GM19468 (cell line): ENCODE data around the gene SUSD6.
"Not testable (repeated sequence)": the region's sequence is repeated elsewhere in the genome, so short reads cannot be mapped to it uniquely, and the experiment has no call there.

Experiments used
- ATAC-seq: cut with Tn5 transposase; IDR thresholded peaks from one replicate; pipeline ENCODE4 v1.9.1; 2021; ENCODE audit warnings: mild to moderate bottlenecking, moderate library complexity, moderate number of reproducible peaks; ENCODE audit not compliant: unreplicated experiment; ENCODE audit errors: extremely low read depth

The SUSD6 gene

DNA sequence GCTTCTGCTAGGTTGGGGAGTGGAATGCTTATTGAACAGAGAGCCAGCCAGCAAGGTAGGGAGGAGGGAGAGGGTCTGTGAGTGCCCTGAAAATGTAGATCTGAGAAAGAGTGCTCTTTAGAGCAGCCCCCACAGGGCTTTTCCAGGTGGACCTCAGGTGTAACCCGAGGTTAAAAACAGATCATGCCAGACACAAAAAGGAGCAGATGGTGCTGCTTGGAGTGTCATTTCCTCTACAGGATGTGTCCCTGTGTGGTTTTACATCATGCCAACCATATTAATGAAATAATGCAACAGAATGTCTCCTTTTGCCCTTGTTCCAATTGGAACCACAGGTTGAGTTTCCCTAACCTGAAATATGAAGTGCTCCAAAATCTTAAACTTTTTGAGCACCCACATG lies 6.4 kb downstream of the SUSD6 start:
- no peak for ATAC-seq

DNA sequence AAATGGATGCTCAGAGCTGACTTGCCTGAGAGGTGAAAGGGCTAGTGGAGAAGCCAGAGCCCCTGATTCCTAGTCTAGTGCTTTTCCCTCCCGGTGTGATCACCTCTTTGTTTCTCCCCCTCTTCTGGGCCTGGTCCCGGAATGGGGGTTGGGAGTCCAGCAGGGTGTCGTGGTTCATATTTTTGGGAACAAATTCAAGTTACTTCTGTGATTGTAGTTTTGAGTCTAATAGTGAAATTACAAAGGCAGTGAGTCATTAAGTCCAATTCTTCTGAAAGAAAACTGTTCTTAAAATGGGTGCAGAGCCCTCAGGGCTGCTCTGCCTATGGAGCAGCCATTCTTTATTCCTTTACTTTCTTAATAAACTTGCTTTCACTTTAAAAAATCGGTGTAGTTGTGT lies 7.6 kb downstream of the SUSD6 start:
- ATAC-seq = no peak

DNA sequence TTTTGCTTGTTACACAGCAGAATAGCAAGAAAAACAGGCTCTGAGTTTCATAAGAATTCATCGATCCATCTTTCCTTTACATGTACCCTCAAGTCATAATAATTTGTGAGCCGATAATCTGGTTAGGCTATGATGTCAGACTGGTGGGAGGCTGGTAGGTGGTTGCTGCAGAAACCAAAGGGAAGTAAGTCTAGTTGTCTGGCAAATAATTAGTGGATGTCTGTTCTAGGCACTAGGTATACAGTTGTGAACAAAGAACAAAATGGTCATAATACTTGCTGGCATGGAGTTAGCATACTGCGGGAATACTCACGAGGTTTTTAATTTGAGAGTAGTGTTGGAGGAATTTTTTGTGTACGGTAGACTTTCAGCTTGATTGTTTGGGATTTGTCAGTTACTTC lies 8.8 kb downstream of the SUSD6 start:
- no peak for ATAC-seq

DNA sequence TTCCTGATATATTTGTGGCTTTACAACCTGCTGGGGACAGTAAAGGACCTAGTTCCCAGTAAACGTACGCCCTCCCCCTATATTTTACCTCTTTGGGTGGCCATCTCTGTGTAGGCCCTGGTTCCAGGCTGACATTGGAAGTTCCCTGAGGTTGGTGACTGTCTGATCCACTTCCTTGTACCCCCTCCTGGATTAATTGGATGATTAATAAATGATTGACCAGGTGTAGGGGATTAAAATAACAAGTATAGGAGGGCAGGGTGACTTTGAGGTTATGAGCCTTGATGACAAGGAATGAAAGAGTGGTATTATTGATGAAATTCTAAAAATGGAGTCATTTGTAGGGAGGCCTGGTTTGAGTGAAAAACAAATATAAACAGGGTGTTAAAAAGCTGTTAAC lies 9.6 kb downstream of the SUSD6 start:
- ATAC-seq = no peak

DNA sequence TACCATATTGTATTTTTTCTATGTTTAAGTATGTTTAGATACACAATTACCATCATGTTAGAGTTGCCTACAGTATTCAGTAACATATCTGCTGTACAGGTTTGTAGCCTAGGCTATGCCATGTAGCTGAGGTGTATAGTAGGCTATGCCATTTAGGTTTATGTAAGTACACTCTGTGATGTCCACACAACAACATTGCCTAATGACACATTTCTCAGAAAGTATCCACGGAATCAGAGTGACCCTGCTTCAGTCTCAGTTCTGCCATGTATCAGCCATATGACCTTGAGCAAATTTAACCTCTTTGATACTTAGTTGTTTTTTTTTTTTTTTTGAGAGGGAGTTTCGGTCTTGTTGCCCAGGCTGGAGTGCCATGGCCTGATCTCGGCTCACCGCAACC lies 12.7 kb downstream of the SUSD6 start:
- no peak for ATAC-seq

DNA sequence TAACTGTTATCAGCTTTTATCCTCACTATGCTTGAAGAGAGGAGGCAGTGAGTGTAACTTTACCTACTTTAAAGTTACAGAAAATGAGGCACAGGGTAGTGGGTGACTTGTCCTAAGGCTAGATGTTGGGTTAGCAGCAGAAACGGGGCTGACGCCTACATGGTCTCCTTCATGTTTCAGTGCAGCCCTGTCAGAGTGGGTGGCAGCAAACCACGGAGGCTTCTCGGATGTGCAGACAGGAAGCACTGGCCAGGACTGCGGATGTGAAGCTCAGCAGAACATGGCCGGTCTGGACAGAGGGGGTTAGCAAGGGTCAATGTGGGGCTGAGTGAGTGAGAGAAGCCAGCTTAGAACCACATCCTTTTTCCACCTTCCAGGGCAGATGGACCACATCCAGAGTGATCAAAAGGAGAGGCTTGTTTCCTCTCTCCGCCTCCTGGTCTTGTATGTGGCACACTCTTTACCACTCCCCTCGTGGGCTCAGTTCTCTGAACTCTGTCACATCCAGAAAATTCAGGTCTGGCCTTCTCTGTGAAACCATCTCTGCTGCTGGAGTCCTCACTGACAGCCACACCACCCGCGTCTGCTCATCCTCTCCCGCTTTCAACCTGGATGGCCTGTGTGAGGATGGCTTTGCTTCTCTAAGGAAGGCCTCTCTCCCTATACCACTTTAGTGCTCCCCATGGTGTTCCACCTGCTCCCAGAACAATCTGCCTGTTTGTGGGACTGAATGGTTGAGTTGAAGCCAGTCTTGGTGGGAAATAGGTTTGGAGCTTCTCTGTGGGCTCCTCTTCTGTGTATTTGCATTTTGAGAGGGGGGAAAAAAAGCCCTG lies 14.1 kb downstream of the SUSD6 start:
- peak; percentile 50 for ATAC-seq

DNA sequence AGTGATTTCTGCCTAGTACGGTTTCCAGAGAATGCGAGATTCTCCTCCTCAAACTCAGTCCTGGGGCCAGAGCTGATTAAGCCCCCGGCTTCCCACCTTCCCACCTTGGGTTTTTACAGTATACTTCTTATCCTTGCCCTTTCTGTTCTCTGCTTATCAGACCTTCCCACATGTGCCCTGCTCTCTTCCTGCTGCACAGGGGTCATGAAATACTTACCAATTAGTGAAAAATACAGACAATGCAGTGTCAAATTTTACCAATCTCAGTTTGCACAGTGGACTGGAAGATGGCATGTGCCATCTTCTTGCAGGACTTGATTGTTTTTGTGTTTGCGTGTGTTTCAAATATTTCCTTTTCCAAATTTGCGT lies 14.7 kb downstream of the SUSD6 start:
- no peak for ATAC-seq

DNA sequence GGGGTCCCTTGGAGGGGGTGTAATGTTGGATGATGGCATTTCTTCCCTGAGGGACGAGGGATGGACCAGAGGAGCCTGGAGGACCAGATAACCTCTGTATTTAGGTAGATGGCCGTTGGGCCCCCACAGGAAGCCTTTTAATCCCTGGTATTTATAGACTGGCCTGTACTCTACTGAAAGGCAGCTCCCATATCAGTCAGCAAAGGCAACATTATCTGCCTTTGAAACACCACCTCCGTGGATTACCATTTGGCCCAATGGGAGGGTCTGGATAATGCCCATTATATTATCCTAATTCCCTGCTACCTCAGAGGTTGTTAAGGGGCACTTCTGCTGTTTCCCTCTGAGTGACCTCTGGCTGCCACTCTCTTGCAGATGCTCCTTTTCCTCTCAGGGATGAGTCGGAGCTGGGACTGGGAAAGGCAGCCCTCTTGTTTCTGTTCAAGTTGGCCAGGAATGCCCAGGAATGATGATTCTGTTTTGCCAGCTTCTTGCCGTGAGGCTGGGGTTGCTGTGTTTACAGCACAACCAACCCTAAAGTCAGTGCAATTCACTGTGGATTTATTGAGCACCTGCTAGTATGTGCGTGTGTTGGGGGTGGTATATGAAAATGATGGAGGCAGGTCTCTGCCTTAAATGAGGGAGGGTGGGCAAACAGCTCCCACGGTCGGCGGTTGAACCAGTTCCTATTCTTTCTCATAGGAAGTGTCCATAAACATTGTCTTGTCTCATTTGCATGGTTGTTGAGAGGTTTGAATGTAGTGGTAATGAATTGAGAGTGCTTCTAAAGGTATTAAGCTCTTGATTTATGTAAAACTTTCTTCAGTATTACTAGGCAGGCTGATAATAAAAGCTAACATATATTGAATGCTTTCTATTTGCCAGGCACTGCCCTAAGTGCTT lies 18.1 kb downstream of the SUSD6 start:
- no peak for ATAC-seq

DNA sequence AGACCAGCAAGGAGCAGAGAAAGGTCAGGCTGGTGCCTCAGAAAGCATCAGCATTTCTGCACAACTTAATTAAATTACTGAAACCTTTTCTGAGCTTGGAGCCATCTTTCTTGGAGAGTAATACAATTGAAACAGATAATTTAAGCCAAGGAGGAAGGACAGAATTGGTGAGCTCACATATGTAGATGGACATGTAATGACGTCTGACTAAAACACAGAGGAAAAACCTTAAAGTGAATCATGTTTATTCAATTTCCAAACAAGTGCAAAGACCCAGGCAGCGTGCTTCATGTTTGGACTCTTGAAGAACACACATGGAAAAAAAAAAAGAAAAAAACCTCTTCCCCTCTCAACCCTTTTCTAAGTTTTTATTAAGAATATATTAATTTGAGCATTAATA lies 19.0 kb downstream of the SUSD6 start:
- no peak for ATAC-seq

DNA sequence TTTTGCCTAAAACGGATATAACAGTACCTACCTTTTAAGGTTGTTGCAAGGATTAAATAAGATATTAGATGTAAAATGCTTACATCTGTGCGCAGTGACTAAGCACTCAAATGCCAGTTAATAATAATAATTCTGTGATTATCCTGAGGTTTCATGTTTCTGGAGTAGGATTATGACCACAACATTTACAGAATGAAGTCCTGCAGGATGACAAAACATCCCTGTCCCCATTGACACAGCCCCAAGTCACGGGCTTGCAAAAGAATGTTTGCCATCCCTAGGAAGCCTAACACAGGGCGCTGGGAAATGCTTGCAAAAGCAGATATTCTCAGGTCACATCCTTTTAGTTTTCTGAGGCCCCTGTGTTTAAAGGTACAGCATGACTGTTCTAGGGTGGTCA lies 20.1 kb downstream of the SUSD6 start:
- ATAC-seq = no peak

DNA sequence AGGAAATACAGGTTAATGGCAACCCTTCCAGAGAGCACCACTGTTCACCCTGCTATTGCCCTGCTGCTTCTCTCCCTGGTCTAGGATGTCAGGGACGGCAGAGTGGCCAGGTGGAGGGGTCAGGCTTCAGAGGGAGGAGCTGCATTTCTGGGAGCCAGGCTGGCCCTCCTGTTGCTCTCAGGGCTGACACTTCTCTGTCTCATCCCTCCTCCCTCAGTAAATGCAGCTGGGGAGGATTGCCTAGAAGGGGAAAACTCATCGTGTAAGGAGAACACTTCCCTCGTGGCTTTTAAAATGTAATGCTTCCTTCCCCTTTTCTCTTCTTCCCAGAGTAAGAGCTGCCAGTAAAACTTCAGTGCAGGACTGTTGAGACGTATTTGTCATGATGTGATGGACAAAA lies 20.8 kb downstream of the SUSD6 start:
- no peak for ATAC-seq

DNA sequence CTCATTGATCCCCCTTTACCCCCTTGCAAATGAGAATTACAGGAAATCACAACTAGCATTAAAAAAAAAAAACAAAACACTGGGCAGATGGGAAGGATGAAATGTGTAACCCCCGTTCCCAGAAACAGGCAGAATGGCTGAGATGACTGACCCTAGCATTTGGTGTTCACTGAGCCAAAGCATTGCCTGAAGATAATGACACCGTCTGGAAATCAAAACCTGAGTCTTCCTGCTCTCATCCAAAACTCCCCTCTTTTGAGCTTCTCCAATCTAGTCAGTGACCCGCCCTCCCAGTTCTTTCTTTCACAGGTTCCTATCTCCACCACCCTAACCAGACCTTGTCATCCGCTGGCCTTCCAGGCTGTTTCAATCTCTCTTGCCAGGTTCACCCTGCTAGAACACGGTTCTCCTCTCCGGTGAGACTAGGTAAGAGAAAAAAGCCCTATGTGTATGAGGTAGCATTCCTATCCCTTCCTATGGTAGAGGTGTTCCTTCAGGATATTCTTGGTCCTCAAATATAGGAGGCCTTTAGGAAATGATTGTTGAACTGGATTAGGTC lies 21.3 kb downstream of the SUSD6 start:
- ATAC-seq = no peak

DNA sequence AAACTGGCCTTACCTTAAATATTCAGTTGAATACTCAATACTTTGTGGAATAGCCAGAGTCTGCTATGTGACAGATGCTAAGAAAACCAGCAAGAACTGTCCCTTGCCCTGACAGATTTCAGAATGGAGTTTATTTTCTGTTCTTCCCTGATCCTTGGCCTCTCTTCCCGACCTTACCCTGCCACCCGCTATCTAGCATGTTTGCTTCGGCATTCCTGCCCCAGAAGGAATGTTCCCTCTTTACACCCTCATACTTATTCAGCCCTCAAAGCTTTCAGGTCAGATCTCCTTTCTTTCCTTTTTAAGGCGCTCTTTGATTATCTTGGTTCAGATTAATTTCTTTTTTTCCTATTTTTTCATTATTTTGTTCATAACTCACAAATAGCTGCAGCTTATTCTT lies 21.8 kb downstream of the SUSD6 start:
- no peak for ATAC-seq

DNA sequence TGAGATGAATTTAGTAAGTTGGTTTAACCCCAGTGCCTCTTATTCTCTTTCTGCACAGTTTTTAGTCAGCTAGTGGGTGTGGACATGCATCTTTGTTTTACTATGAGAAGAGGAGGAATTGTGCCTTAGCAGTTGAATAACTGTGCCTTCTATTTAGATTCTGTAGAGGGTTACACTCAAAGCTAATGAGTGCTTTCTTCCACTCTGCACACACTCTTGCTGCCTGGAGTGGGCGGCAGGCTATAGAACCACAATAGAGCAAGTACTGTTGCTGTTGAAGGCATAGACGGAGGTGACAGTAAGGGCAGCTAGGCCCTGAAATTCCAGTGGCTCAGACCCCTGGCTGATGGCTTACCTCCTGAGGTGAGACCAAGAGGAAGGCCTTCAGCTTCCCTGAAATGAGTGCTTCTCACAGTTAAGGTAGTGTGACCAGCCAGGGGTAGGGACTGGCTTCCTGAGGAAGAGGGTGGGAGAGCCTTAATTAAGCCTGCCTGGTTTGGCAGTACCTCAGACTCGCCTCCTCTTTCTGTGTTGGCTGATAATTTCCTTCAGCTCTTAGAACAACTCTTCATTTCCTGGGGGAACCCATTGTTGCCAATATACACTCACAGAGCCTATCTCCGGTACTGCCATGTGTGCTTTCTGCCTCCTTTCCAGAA lies 24.7 kb downstream of the SUSD6 start:
- no peak for ATAC-seq

DNA sequence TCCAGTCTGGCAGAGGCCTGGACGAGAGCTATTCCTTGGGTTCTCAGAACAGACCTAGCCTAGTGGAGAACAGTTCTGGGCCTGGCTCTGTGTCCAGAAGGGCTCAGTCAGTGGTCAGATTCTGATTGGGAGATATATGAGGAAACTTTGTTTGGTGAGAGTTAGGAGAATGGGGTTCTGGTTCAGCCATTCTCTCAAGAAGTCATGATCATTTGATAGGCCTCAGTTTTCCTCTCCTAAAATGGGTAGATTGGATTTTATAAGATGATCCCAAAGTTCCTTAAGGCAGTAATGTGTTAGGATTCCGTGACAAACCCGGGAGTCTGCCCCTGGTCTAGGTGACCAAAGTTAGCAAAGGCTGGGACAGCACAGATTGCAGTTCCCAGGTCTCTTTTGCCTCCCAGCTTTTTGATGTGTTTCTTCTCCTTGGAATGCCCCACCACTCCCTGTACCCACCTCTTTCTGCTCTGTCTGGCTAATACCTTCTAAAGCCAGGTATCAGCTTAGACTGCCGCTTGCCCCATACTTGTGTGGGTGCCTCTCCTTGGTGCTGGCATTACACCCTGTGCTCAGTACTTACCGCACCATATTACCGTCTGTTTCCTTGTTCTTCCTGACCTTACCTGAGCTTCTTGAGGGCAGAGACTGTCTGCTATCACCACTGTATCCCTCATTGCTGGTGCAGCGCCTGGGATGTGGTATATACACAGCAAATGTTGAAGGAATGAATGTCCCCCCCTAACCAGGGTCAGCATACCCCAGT lies 25.5 kb downstream of the SUSD6 start:
- no peak for ATAC-seq

DNA sequence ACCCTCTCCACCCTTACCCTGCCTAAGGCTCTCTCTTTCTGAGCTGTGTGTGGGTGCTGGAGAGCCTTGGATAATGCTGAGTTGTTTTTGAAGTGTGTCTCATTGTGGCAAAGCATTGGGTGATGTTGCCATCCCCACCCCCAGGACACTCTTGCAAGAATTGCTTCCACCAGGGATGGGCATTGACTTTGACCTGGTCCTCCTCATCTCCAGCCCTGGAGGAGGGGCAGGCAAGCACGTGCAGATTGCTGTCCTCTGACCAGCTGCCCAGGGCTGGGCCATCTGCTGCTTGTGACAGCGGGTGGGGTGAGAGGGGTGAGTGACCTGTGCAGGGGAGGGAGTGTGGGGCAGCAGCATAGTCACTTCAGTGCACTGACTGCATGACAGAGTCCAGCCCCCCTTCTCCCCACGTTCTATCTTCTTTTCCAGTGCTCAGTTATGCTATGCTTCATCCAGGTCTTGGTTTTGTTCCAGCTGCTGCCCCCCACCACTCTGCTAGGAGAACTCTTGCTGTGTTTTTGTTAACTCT lies 26.2 kb downstream of the SUSD6 start:
- ATAC-seq = no peak

DNA sequence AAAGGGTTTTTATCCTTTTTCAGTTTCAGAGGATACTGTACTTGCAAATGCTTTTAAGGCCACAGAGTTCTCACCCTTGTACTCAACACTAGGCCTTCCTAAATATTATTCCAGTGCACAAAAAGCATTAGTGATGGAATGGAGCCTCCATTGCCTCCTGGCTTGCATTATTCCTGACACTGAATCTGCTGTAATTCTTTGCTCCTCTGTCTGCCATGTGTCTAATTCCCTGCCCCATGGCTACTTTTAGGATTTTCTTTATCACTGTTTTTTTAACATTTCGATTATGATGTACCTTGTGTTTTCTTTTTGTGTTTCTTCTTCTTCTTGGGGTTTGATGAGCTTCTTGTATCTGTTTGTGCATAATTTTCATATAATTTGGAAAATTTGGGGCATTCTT lies 29.5 kb downstream of the SUSD6 start:
- no peak for ATAC-seq

DNA sequence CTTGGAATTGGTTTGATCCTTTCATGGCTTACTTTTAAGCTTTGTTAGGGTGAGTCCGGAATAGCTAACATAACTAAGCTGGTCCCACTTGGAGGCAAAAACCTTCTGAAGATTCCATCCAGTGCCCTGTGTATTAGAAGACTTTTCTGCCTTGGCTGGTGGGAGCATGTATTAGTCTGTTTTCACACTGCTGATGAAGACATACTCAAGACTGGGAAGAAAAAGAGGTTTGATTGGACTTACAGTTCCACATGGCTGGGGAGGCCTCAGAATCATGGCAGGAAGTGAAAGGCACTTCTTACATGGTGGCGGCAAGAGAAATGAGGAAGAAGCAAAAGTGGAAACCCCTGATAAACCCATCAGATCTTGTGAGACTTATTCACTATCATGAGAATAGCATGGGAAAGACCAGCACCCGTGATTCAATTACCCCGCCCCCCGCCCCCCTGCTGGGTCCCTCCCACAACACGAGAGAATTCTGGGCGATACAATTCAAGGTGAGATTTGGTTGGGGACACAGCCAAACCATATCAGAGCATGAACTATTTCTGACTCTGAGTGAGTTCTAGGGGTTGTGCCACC lies 30.9 kb downstream of the SUSD6 start:
- ATAC-seq = not testable (repeated sequence)

DNA sequence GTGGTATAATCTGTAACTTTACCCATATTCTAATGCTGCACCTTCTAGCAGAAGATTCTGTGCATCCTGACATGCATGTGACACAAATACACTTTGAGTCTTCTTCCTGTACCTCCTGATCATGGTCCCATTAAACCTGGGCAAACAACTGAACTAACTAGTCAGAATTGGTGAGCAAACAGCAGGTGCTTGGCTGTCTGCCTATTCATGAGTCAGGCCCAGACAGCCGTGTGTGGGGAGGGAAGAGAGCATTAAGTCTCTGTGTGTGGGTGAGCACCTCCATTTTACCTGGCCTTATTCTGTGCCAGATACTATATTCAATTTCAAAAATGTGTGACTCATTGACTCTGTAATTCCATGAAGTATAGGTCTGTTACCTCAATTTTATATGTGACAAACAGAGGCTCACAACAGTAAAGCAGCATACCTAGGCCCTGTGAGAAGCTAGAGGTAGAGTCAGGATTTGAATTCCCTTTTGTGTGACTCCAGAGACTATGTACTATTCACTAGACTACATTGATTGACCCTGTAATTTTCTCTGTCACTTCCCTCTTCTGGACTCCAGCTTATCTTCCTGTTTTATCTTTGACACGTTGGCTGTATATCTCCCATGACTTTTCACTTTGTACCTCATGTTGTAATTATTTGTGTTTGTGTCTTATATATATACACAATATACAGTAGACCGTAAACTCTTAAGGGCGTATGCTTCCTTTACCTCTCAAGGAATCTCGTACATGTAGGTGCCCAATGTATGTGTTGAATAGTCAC lies 32.2 kb downstream of the SUSD6 start:
- no peak for ATAC-seq
